ENCODE measurements around the gene CDC26.

GRCh38 chr9:113227436-113227835, 47.9 kb downstream of the CDC26 start:
- no peak for TF ChIP-seq EZH2phosphoT487 (IDR thresholded peaks at IDR 0.05; ENCODE audit: low read length)
- TF ChIP-seq CTCF (IDR thresholded peaks at IDR 0.05; ENCODE audit: low read length), result no peak
